Mesendoderm (in vitro differentiated cells): ENCODE data around the gene SLC51B. TPM values are rescaled to one million over a fixed set of nuclear protein-coding genes. Genes with fewer than 3 reads are reported as not detected.

Experiments used
- DNase-seq: peaks from one replicate; pipeline ENCODE4 v3.0.0; 2013
- H2AK5ac ChIP-seq: 2 replicates; pipeline ENCODE4 v1.6.1; 2013; ENCODE audit warnings: low read length, inconsistent platforms
- H2BK120ac ChIP-seq: 2 replicates; pipeline ENCODE4 v1.6.1; 2013; ENCODE audit warnings: low read depth, mild to moderate bottlenecking, low read length, moderate library complexity, mixed read lengths
- H2BK15ac ChIP-seq: replicated peaks from 2 replicates; pipeline ENCODE4 v1.6.1; 2013; ENCODE audit warnings: low read depth, mild to moderate bottlenecking, moderate library complexity
- H2BK5ac ChIP-seq: 2 replicates; pipeline ENCODE4 v1.6.1; 2013; ENCODE audit warnings: low read length, inconsistent platforms
- H3K18ac ChIP-seq: 2 replicates; pipeline ENCODE4 v1.6.1; 2013; ENCODE audit warnings: mild to moderate bottlenecking, low read length, mixed read lengths
- H3K23ac ChIP-seq: one replicate; pipeline ENCODE4 v1.6.1; 2013; ENCODE audit warnings: low read length
- H3K27ac ChIP-seq: 2 replicates; pipeline ENCODE4 v1.5.1; 2013; ENCODE audit warnings: low read depth, mild to moderate bottlenecking, inconsistent platforms, low read length, moderate library complexity
- H3K27me3 ChIP-seq: 2 replicates; pipeline ENCODE4 v1.6.1; 2013; ENCODE audit warnings: low read length, control low read depth, mild to moderate bottlenecking, inconsistent platforms; ENCODE audit not compliant: insufficient read depth, poor library complexity
- H3K36me3 ChIP-seq: 2 replicates; pipeline ENCODE4 v1.6.1; 2013; ENCODE audit warnings: low read length, inconsistent platforms; ENCODE audit not compliant: control insufficient read depth, insufficient read depth
- H3K4ac ChIP-seq: one replicate; pipeline ENCODE4 v1.6.1; 2013; ENCODE audit warnings: low read depth, mild to moderate bottlenecking, low read length, moderate library complexity
- H3K4me1 ChIP-seq: 2 replicates; pipeline ENCODE4 v1.6.1; 2013; ENCODE audit warnings: low read depth, low read length, inconsistent platforms; ENCODE audit not compliant: control insufficient read depth
- H3K4me2 ChIP-seq: 2 replicates; pipeline ENCODE4 v1.6.1; 2013; ENCODE audit warnings: low read length
- H3K4me3 ChIP-seq: 2 replicates; pipeline ENCODE4 v1.5.1; 2013; ENCODE audit warnings: mild to moderate bottlenecking, low read length
- H3K56ac ChIP-seq: one replicate; pipeline ENCODE4 v1.6.1; 2013; ENCODE audit warnings: low read length
- H3K79me1 ChIP-seq: 2 replicates; pipeline ENCODE4 v1.6.1; 2013; ENCODE audit warnings: low read length, inconsistent platforms
- H3K79me2 ChIP-seq: 2 replicates; pipeline ENCODE4 v1.6.1; 2013; ENCODE audit warnings: mild to moderate bottlenecking, low read length; ENCODE audit not compliant: control insufficient read depth, insufficient read depth
- H3K9ac ChIP-seq: 2 replicates; pipeline ENCODE4 v1.6.1; 2013; ENCODE audit warnings: low read length, inconsistent platforms
- H4K5ac ChIP-seq: one replicate; pipeline ENCODE4 v1.6.1; 2013; ENCODE audit warnings: low read length
- H4K8ac ChIP-seq: one replicate; pipeline ENCODE4 v1.6.1; 2013; ENCODE audit warnings: low read depth, mild to moderate bottlenecking, control low read depth, low read length, moderate library complexity
- WGBS: extraction: QIAGEN DNeasy Blood & Tissue Kit; methylation state at CpG from one replicate; pipeline ENCODE4 v1.1.7; 2013; ENCODE audit warnings: low lambda C conversion rate, missing lambda C conversion rate; ENCODE audit not compliant: insufficient coverage; ENCODE audit errors: extremely low coverage; 5-methylcytosine and 5-hydroxymethylcytosine counted together
- polyA plus RNA-seq, 2 experiments: library from polyadenylated mRNA; stranded (reverse); fragments of 200-250 nt; gene quantifications; one replicate each; pipeline ENCODE4 v1.2.3, GENCODE V29; 2013

The SLC51B gene
- not detected for polyA plus RNA-seq (2013, experiment 1 of 2)
- polyA plus RNA-seq (2013, experiment 2 of 2): not detected

GRCh38 chr15:65044724-65045481 lies at the start of gene SLC51B:
Gene SLC51B (plus strand): TSS chr15:65045387. CDS start chr15:65050005, 4,618 bp downstream.
- Histone ChIP-seq H4K8ac (no peak within 1 kb of the TSS), H2AK5ac (no peak within 1 kb of the TSS), H3K4ac (no peak within 1 kb of the TSS), H3K4me2 (no peak within 1 kb of the TSS), H3K79me2 (no peaks in the 10 kb centered on the region), H3K9ac (no peak within 1 kb of the TSS), H3K4me1 (peaks cover 2% of the 10 kb centered on the region), H3K56ac (no peak within 1 kb of the TSS), H3K79me1 (no peaks in the 10 kb centered on the region), H3K23ac (no peak within 1 kb of the TSS), H3K18ac (no peak within 1 kb of the TSS), H3K27ac (no peak within 1 kb of the TSS), H3K4me3 (no peak within 1 kb of the TSS), H4K5ac (no peak within 1 kb of the TSS), H2BK120ac (no peak within 1 kb of the TSS), H3K36me3 (no peaks in the 10 kb centered on the region), H2BK5ac (no peak within 1 kb of the TSS), H3K27me3 (no peaks in the 10 kb centered on the region), H2BK15ac (no peak within 1 kb of the TSS)
- DNase-seq: no peak
- WGBS: no CpG with 5 or more reads among the region's 7 CpGs

- no peak overlapping the region for H3K9ac ChIP-seq
- H3K4me1 ChIP-seq: no peaks in the 10 kb centered on the region
- no peak overlapping the region for H3K27ac ChIP-seq
- no peaks in the 10 kb centered on the region for H3K79me2 ChIP-seq
- no peak overlapping the region for H3K4me3 ChIP-seq
- H3K27me3 ChIP-seq: no peaks in the 10 kb centered on the region
- no peaks in the 10 kb centered on the region for H3K79me1 ChIP-seq
- no peak overlapping the region for H2AK5ac ChIP-seq
- no peak overlapping the region for H3K18ac ChIP-seq
- no peak overlapping the region for H3K56ac ChIP-seq
- DNase-seq: no peak
- no peak overlapping the region for H4K8ac ChIP-seq
- H2BK120ac ChIP-seq: no peak overlapping the region
- WGBS: no CpG with 5 or more reads among the region's 5 CpGs
- H3K4ac ChIP-seq: no peak overlapping the region
- no peaks in the 10 kb centered on the region for H3K36me3 ChIP-seq
- no peak overlapping the region for H4K5ac ChIP-seq
- no peak overlapping the region for H3K4me2 ChIP-seq
- H2BK5ac ChIP-seq: no peak overlapping the region
- no peak overlapping the region for H2BK15ac ChIP-seq
- no peak overlapping the region for H3K23ac ChIP-seq
Measured at GRCh38 chr15:64997066-64997465, 48.1 kb upstream of the SLC51B start.

- no CpG with 5 or more reads among the region's 4 CpGs for WGBS
- Histone ChIP-seq H3K79me1 (no peaks in the 10 kb centered on the region), H3K23ac (no peak overlapping the region), H3K18ac (no peak overlapping the region), H3K4me3 (no peak overlapping the region), H3K27ac (no peak overlapping the region), H2BK120ac (no peak overlapping the region), H3K56ac (no peak overlapping the region), H2AK5ac (no peak overlapping the region), H3K4me2 (no peak overlapping the region), H3K4me1 (no peaks in the 10 kb centered on the region), H3K36me3 (no peaks in the 10 kb centered on the region), H3K9ac (no peak overlapping the region), H3K79me2 (no peaks in the 10 kb centered on the region), H3K27me3 (no peaks in the 10 kb centered on the region), H4K8ac (no peak overlapping the region), H2BK5ac (no peak overlapping the region), H2BK15ac (no peak overlapping the region), H4K5ac (no peak overlapping the region), H3K4ac (no peak overlapping the region)
- DNase-seq: no peak
Measured at GRCh38 chr15:64997745-64998375, 47.3 kb upstream of the SLC51B start.

GRCh38 chr15:65004993-65005392 lies 40.2 kb upstream of the SLC51B start:
- Histone ChIP-seq H3K4me3 (no peak overlapping the region), H2BK120ac (no peak overlapping the region), H3K27ac (no peak overlapping the region), H3K4ac (no peak overlapping the region), H3K79me1 (no peaks in the 10 kb centered on the region), H3K79me2 (no peaks in the 10 kb centered on the region), H3K23ac (no peak overlapping the region), H3K9ac (no peak overlapping the region), H2BK15ac (no peak overlapping the region), H3K18ac (no peak overlapping the region), H3K56ac (no peak overlapping the region), H2BK5ac (no peak overlapping the region), H3K4me1 (no peaks in the 10 kb centered on the region), H3K36me3 (no peaks in the 10 kb centered on the region), H4K5ac (no peak overlapping the region), H3K4me2 (no peak overlapping the region), H3K27me3 (no peaks in the 10 kb centered on the region), H2AK5ac (no peak overlapping the region), H4K8ac (no peak overlapping the region)
- DNase-seq: no peak
- WGBS: no CpG with 5 or more reads among the region's 3 CpGs

GRCh38 chr15:65006876-65007275 lies 38.3 kb upstream of the SLC51B start:
- H3K4me1 ChIP-seq: no peaks in the 10 kb centered on the region
- H4K8ac ChIP-seq: no peak overlapping the region
- no peak overlapping the region for H4K5ac ChIP-seq
- no peak overlapping the region for H3K4me2 ChIP-seq
- H2BK120ac ChIP-seq: no peak overlapping the region
- peak; percentile 26 for DNase-seq
- H3K4ac ChIP-seq: no peak overlapping the region
- WGBS: no CpG with 5 or more reads among the region's 3 CpGs
- H2BK15ac ChIP-seq: no peak overlapping the region
- H3K18ac ChIP-seq: no peak overlapping the region
- H3K27me3 ChIP-seq: no peaks in the 10 kb centered on the region
- H3K4me3 ChIP-seq: no peak overlapping the region
- no peak overlapping the region for H3K9ac ChIP-seq
- H3K79me2 ChIP-seq: no peaks in the 10 kb centered on the region
- H3K23ac ChIP-seq: no peak overlapping the region
- no peaks in the 10 kb centered on the region for H3K79me1 ChIP-seq
- no peak overlapping the region for H2AK5ac ChIP-seq
- no peak overlapping the region for H3K27ac ChIP-seq
- no peak overlapping the region for H3K56ac ChIP-seq
- no peaks in the 10 kb centered on the region for H3K36me3 ChIP-seq
- H2BK5ac ChIP-seq: no peak overlapping the region
